A549 (cell line): Measurements from ENCODE around the gene KIF16B. TPM values are rescaled to one million over a fixed set of nuclear protein-coding genes. Genes with fewer than 3 reads are reported as not detected.

Experiments used
- ATAC-seq, 2 experiments: fragments of 200-7000 bp in 1 of 2; fragments of >200 bp in 1 of 2; cut with Nextera tagmentation in 1 of 2; cut with Tn5 transposase in 1 of 2; 3 replicates each; pipeline versions ENCODE4 v1.8.0 to v1.9.1; 2018 to 2020; ENCODE audit warnings: mild to moderate bottlenecking in 1 of 2, moderate library complexity in 1 of 2
- CTCF ChIA-PET: fragments of 300-600 bp; sonication (Branson Sonifier 250); formaldehyde crosslinking; extraction: SDS; loops from one replicate; lab custom pipeline; 2021; ENCODE audit warnings: antibody characterized with exemption, inconsistent platforms; lab: Yijun Ruan, JAX
- POLR2A ChIA-PET: fragments of 350-600 bp; formaldehyde crosslinking; extraction: SDS; loops from one replicate; lab custom pipeline; 2021; ENCODE audit warnings: antibody characterized with exemption, inconsistent platforms; lab: Yijun Ruan, JAX
- DNase-seq, 2 experiments: peaks; one replicate each; pipeline versions ENCODE4 v3.0.0 to v3.0.0-alpha.2; 2011 to 2016; ENCODE audit warnings: low read depth in 1 of 2, low spot score in 1 of 2
- FAIRE-seq: peaks from 2 replicates; lab custom pipeline; 2011; peaks lifted over from hg19 to GRCh38; lab: Jason Lieb, UNC
- H3K27ac ChIP-seq, 2 experiments: fragments of >200 bp; sonication (Bioruptor Twin); formaldehyde crosslinking; 3 replicates each; pipeline ENCODE4 v1.5.1; 2016 to 2017
- H3K4me1 ChIP-seq: fragments of >200 bp; sonication (Bioruptor Twin); formaldehyde crosslinking; 3 replicates; pipeline ENCODE4 v1.6.1; 2016
- H3K4me2 ChIP-seq: fragments of >200 bp; sonication (Bioruptor Twin); formaldehyde crosslinking; 3 replicates; pipeline ENCODE4 v1.6.1; 2016
- H3K4me3 ChIP-seq: fragments of >200 bp; sonication (Bioruptor Twin); formaldehyde crosslinking; 3 replicates; pipeline ENCODE4 v1.5.1; 2016
- H3K9me3 ChIP-seq: fragments of >200 bp; sonication (Bioruptor Twin); formaldehyde crosslinking; 3 replicates; pipeline ENCODE4 v1.6.1; 2016
- BHLHE40 ChIP-seq: IDR thresholded peaks from 2 replicates; pipeline ENCODE4 v1.6.1; 2012; ENCODE audit warnings: low read depth, low read length, inconsistent platforms
- CBX2 ChIP-seq: fragments of 200-600 bp; sonication (generic); IDR thresholded peaks from 2 replicates; pipeline ENCODE4 v1.6.1; 2016; ENCODE audit warnings: low read depth, mild to moderate bottlenecking, borderline replicate concordance
- CBX8 ChIP-seq: fragments of 200-600 bp; sonication (generic); IDR thresholded peaks from 2 replicates; pipeline ENCODE4 v1.6.1; 2016
- CEBPB ChIP-seq, 2 experiments: fragments of >200 bp in 1 of 2; sonication (Bioruptor Twin) in 1 of 2; formaldehyde crosslinking in 1 of 2; IDR thresholded peaks; 2 replicates each; pipeline ENCODE4 v1.6.1; 2012 to 2016
- CHD2 ChIP-seq: fragments of 150-350 bp; IDR thresholded peaks from 2 replicates; pipeline ENCODE4 v1.6.1; 2014; ENCODE audit warnings: low read length; ENCODE audit not compliant: partially characterized antibody
- CHD4 ChIP-seq: fragments of 200-600 bp; sonication (generic); IDR thresholded peaks from 2 replicates; pipeline ENCODE4 v1.6.1; 2016; ENCODE audit warnings: antibody characterized with exemption, mild to moderate bottlenecking, borderline replicate concordance
- EHF ChIP-seq: fragments of 250-450 bp; sonication (Bioruptor Pico); IDR thresholded peaks from 2 replicates; pipeline ENCODE4 v1.5.0; 2020; ENCODE audit warnings: mild to moderate bottlenecking
- ELK1 ChIP-seq: fragments of 150-350 bp; IDR thresholded peaks from 2 replicates; pipeline ENCODE4 v1.6.1; 2014; ENCODE audit warnings: low read depth, mild to moderate bottlenecking, low read length
- GATA3 ChIP-seq: IDR thresholded peaks from 2 replicates; pipeline ENCODE4 v1.6.1; 2012; ENCODE audit warnings: borderline replicate concordance
- HDAC2 ChIP-seq: fragments of 200-600 bp; sonication (generic); IDR thresholded peaks from 2 replicates; pipeline ENCODE4 v1.6.1; 2016
- HOXA7 ChIP-seq: fragments of 250-450 bp; sonication (Bioruptor Pico); IDR thresholded peaks from 2 replicates; pipeline ENCODE4 v1.5.0; 2020; ENCODE audit warnings: mild to moderate bottlenecking, moderate library complexity
- HOXB5 ChIP-seq: fragments of 250-450 bp; sonication (Bioruptor Pico); IDR thresholded peaks from 2 replicates; pipeline ENCODE4 v1.5.0; 2020; ENCODE audit warnings: mild to moderate bottlenecking, moderate library complexity
- JUN ChIP-seq, 2 experiments: fragments of >200 bp; sonication (Bioruptor Twin); formaldehyde crosslinking; IDR thresholded peaks; 2 replicates in 1 of 2; 3 replicates in 1 of 2; pipeline ENCODE4 v1.6.1; 2016 to 2017
- JUNB ChIP-seq: fragments of >200 bp; sonication (Bioruptor Twin); formaldehyde crosslinking; IDR thresholded peaks from 2 replicates; pipeline ENCODE4 v1.6.1; 2016
- KDM5A ChIP-seq: fragments of 200-600 bp; sonication (generic); IDR thresholded peaks from 2 replicates; pipeline ENCODE4 v1.6.1; 2016; ENCODE audit warnings: antibody characterized with exemption, mild to moderate bottlenecking
- NPAS2 ChIP-seq: fragments of 250-450 bp; sonication (Bioruptor Pico); IDR thresholded peaks from 2 replicates; pipeline ENCODE4 v1.8.0; 2022; ENCODE audit warnings: mild to moderate bottlenecking, moderate library complexity, borderline replicate concordance
- RAD21 ChIP-seq, 2 experiments: fragments of >200 bp in 1 of 2; sonication (Bioruptor Twin) in 1 of 2; formaldehyde crosslinking in 1 of 2; IDR thresholded peaks in 1 of 2; conservative IDR thresholded peaks in 1 of 2; 2 replicates in 1 of 2; 3 replicates in 1 of 2; pipeline ENCODE4 v1.6.1; 2012 to 2018; ENCODE audit warnings: inconsistent platforms in 1 of 2
- RFX5 ChIP-seq: fragments of 450-650 bp; IDR thresholded peaks from 2 replicates; pipeline ENCODE4 v1.7.1; 2014; ENCODE audit warnings: antibody characterized with exemption, mild to moderate bottlenecking, moderate library complexity
- SREBF2 ChIP-seq: fragments of 450-650 bp; IDR thresholded peaks from 2 replicates; pipeline ENCODE4 v1.6.1; 2014; ENCODE audit warnings: mild to moderate bottlenecking, moderate library complexity
- TFCP2L1 ChIP-seq: fragments of 250-450 bp; sonication (Bioruptor Pico); IDR thresholded peaks from 2 replicates; pipeline ENCODE4 v1.5.0; 2021; ENCODE audit warnings: mild to moderate bottlenecking
- TP53 ChIP-seq: fragments of 250-450 bp; sonication (Bioruptor Pico); IDR thresholded peaks from 2 replicates; pipeline ENCODE4 v1.5.0; 2021; ENCODE audit warnings: mild to moderate bottlenecking, moderate library complexity
- USF2 ChIP-seq: fragments of 450-650 bp; IDR thresholded peaks from 2 replicates; pipeline ENCODE4 v1.6.1; 2014; ENCODE audit warnings: antibody characterized with exemption
- ZNF302 ChIP-seq: fragments of 250-450 bp; sonication (Bioruptor Pico); IDR thresholded peaks from 2 replicates; pipeline ENCODE4 v1.9.0; 2021; ENCODE audit warnings: inconsistent platforms, mild to moderate bottlenecking, moderate library complexity
- WGBS: methylation state at CpG from one replicate; pipeline ENCODE4 v1.1.6; 2017; ENCODE audit errors: missing lambda C conversion rate; 5-methylcytosine and 5-hydroxymethylcytosine counted together
- polyA plus RNA-seq, 4 experiments: library from polyadenylated mRNA; depleted of rRNA in 3 of 4; stranded (reverse); fragments of >200 nt; fragmentation: RNase III in 1 of 4; extraction: RNeasy Plus Mini Kit Qiagen cat#74134 plus additional on column Dnase treatment in 1 of 4; gene quantifications; 2 replicates in 3 of 4; 3 replicates in 1 of 4; pipeline ENCODE4 v1.2.3, GENCODE V29; 2011 to 2017
- TF ChIP-seq, protein P1 (sequence below): fragments of 250-450 bp; sonication (Bioruptor Pico); IDR thresholded peaks from 2 replicates; pipeline ENCODE4 v1.5.0; 2020; ENCODE audit warnings: low read depth, mild to moderate bottlenecking, moderate library complexity

The KIF16B gene
- polyA plus RNA-seq, 2 of the 4 experiments (the other 2 are of a cell fraction) = 14.1 to 23.3 TPM

- FAIRE-seq = no peak
- ChIA-PET POLR2A (no interaction called here), CTCF (interaction anchor here (3.8 kb wide), 1 partner anchor 12 kb away, joined by 23 read pairs; no protein-coding TSS in a partner anchor)
- 85% methylated on average over 3 of the region's 3 CpGs for WGBS
- H3K27ac ChIP-seq = no peak overlapping the region
- TF ChIP-seq HOXA7 (no peak), TFCP2L1 (CRISPR knock-in tag) (no peak), USF2 (no peak), CBX2 (no peak), ZNF302 (no peak), SREBF2 (no peak), HOXB5 (no peak), JUN (IDR thresholded peaks at IDR 0.05) (no peak), CHD4 (no peak)
- no peaks in the 10 kb centered on the region for H3K9me3 ChIP-seq
- H3K4me2 ChIP-seq = no peak overlapping the region
- DNase-seq = no peak
- no peak for ATAC-seq
- H3K4me1 ChIP-seq = no peaks in the 10 kb centered on the region
- H3K4me3 ChIP-seq = no peak overlapping the region
Observed at GRCh38 chr20:16488616-16489015, 84.6 kb downstream of the KIF16B start.

DNA sequence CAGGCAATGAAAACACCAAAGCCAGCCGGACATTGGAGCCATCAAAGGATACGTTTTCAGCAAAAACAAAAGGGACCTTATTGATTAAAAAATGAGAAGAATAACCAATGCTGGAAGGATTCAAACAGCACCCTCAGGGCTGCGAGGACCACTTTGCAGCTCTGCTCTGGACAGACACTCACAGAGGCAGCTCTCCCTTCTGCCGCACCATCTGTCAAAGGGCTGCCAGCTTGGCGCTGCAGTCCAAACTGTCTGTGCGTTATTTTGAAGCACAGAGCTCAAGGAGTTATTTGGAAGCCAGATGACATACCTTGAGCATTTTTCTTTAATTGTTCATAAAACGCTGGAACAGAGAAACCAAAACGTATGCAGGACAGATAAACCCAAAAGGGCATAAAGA lies 85.2 kb downstream of the KIF16B start:
- 90% methylated on average over 8 of the region's 8 CpGs for WGBS
- ATAC-seq = no peak
- POLR2A ChIA-PET = no interaction called here
- Histone ChIP-seq H3K27ac (no peak overlapping the region), H3K9me3 (no peaks in the 10 kb centered on the region), H3K4me2 (no peak overlapping the region), H3K4me1 (no peaks in the 10 kb centered on the region), H3K4me3 (no peak overlapping the region)
- CTCF ChIA-PET = interaction anchor here (0.7 to 3.8 kb wide), 2 partner anchors 12 to 273 kb away, joined by 3 to 23 read pairs; no protein-coding TSS in a partner anchor
- TF ChIP-seq TP53 (CRISPR knock-in tag) (no peak), RFX5 (no peak), CEBPB (IDR thresholded peaks at IDR 0.05) (no peak), CBX8 (no peak), ELK1 (no peak), ZNF302 (no peak), EHF (CRISPR knock-in tag) (no peak)
- TF ChIP-seq, protein P1, sequence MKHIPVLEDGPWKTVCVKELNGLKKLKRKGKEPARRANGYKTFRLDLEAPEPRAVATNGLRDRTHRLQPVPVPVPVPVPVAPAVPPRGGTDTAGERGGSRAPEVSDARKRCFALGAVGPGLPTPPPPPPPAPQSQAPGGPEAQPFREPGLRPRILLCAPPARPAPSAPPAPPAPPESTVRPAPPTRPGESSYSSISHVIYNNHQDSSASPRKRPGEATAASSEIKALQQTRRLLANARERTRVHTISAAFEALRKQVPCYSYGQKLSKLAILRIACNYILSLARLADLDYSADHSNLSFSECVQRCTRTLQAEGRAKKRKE (CRISPR knock-in tag) = no peak
- DNase-seq = no peak
- FAIRE-seq = no peak

GRCh38 chr20:16486532-16486931 lies 86.7 kb downstream of the KIF16B start:
- no peak for DNase-seq
- POLR2A ChIA-PET = no interaction called here
- ATAC-seq = no peak
- Histone ChIP-seq H3K4me1 (no peaks in the 10 kb centered on the region), H3K4me2 (no peak overlapping the region), H3K4me3 (no peak overlapping the region), H3K9me3 (no peaks in the 10 kb centered on the region), H3K27ac (no peak overlapping the region)
- no peak for FAIRE-seq
- CTCF ChIA-PET = interaction anchor here (0.7 to 3.8 kb wide), 2 partner anchors 10 to 165 kb away, joined by 3 to 23 read pairs; no protein-coding TSS in a partner anchor
- TF ChIP-seq BHLHE40 (no peak), NPAS2 (CRISPR knock-in tag) (no peak), KDM5A (no peak), JUNB (no peak), HDAC2 (no peak), GATA3 (no peak), CHD2 (no peak), RAD21 (conservative IDR thresholded peaks at IDR 0.05 in 1 of 2, IDR thresholded peaks at IDR 0.05 in 1 of 2) (no peak)
- 87% methylated on average over 6 of the region's 6 CpGs for WGBS
